Stimulated activated CD8-positive, alpha-beta memory T cell treated with anti-CD3 and anti-CD28 coated beads, Interleukin-4, amount 100 ng/mL, for 24 hours (primary cell): Measurements from ENCODE around the gene TKTL1.
"Not testable (repeated sequence)": the region's sequence is repeated elsewhere in the genome, so short reads cannot be mapped to it uniquely, and the experiment has no call there.

ENCODE experiments used
- DNase-seq: peaks from one replicate; pipeline ENCODE4 v3.0.0-alpha.2; 2020; ENCODE audit warnings: low read depth

TKTL1 gene

GRCh38 chrX:154343620-154344019 is 48.0 kb downstream of the TKTL1 start:
- not testable (repeated sequence) for DNase-seq

- no peak for DNase-seq
These were observed 52.5 kb downstream of the TKTL1 start for GRCh38 chrX:154348114-154348531.

- no peak for DNase-seq
These were observed 53.2 kb downstream of the TKTL1 start for GRCh38 chrX:154348646-154349358.

GRCh38 chrX:154349359-154349935 is 53.9 kb downstream of the TKTL1 start:
- no peak for DNase-seq

DNA sequence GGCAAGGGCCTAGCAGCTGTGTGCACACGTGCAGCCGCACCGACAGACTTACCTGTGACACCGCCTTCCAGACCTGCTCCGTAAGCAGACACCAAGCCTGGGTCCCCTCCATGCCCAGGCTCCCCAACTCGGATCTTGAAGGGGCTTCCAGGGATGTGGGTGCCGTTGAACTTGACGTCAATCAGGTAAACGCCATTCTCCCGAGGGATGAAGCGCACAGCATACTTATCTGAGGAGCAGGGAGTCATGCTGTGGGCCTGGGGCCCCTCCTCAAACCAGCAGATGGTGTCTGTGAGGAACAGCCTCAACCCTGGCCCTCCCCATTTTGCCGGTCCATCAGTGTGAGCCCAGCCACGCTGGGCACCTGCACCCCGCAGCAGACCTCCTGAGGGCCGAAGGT is 54.4 kb downstream of the TKTL1 start:
- DNase-seq = no peak

DNA sequence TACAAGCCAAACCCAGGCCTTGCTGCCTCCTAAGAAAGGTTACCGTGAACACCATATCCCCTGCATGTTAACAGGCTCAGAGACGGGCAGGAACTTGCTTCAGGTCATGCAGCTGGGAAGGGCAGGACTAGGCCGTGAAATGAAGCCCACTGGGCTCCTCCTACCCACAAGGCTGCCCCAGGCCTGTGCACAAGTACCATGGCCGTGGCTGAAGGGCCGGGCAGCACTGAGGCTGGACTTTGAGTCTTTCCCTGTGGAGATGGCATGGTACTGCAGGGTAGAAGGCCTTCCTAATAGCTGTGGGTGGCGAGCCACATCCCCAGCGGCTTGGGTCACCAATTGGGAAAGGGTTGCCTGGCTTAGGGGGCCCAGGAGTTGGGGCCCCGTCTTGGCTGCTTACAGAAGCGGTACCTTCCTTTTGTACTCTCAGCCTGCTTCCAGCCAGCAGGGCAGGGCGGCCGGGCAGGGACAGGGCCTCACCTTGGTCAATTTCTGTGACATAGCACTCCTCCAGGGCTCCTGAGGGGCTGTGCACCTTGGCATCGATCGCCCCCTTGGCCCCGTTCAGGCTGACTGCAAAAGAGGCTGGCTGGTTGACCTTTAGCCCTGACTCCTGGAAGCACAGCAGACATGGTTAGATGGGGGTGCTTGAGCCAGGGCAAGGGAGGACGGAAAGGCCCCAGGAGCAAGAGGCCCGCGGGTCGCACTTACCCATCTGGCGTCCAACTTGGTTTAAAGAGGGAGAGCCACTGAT is 55.0 kb downstream of the TKTL1 start:
- DNase-seq = no peak

DNA sequence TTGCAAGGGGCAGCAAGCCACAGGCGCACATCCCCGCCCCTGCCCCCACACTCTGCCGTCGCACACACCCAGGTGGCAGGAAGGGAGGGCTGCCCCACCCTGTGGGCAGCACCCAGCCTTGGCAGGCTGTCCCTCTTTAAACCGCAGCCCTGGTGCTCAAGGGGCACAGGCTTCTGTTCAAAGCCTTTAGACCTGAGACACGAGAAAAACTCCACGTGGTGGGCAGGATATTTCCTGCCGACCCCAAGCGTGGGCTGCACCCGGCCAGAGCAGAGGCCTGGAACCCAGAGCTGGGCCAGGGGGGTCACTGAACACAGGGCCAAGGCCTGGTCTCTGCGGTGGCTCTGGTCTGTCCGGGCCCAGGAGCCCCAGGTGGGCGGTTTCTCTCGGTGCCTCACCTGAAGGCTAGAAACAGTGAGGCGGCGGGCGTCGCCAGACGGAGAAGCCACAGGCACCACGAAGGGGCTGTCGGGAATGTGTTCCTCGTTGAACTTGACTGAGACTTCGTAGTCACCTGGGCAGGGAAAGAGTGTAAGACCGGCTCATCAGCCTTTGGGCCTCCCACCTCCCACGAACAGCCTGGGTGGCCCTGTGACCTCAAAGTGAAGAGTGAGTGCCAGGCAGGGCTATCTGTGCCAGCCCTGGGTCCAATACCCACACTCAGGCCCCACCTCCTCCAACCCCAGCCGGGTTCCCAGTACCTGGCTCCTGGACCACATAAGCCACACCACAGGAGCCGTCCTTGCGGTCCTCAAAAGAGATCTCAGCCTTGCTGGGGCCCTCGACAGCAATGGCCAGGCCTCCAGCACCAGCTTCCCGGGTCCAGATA is 55.8 kb downstream of the TKTL1 start:
- DNase-seq = no peak

- DNase-seq = no peak
These were observed 56.4 kb downstream of the TKTL1 start for GRCh38 chrX:154352012-154352401.

GRCh38 chrX:154352466-154352865 is 56.9 kb downstream of the TKTL1 start:
- DNase-seq = no peak

GRCh38 chrX:154353172-154353843 is 57.7 kb downstream of the TKTL1 start:
- DNase-seq = no peak

DNA sequence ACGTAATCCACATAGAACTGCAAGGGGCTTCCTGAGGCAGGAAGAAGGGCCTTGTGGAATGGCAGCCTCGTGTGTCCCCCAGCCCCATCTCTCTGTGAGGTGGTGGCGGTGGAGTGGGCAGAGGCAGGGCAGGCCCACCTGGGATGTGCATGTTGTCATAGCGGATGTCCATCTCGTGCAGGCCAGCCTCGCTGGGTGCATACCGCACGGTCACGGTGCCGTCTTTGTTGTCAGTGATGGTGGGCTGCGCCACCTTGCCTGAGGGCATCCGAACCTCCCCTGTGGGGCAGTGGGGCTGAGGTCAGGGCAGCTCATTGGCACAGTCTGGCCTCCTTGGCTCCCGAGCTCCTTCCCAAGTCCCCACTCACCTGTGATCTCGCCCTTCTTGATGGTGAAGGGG is 58.4 kb downstream of the TKTL1 start:
- no peak for DNase-seq

- no peak for DNase-seq
These were observed 58.9 kb downstream of the TKTL1 start for GRCh38 chrX:154354516-154354915.

GRCh38 chrX:154355094-154355775 is 59.6 kb downstream of the TKTL1 start:
- no peak for DNase-seq

GRCh38 chrX:154355776-154356140 is 60.2 kb downstream of the TKTL1 start:
- no peak for DNase-seq

GRCh38 chrX:154356596-154356995 is 61.0 kb downstream of the TKTL1 start:
- no peak for DNase-seq

GRCh38 chrX:154357205-154357604 is 61.6 kb downstream of the TKTL1 start:
- DNase-seq = no peak

GRCh38 chrX:154358011-154358410 is 62.4 kb downstream of the TKTL1 start:
- DNase-seq = no peak

DNA sequence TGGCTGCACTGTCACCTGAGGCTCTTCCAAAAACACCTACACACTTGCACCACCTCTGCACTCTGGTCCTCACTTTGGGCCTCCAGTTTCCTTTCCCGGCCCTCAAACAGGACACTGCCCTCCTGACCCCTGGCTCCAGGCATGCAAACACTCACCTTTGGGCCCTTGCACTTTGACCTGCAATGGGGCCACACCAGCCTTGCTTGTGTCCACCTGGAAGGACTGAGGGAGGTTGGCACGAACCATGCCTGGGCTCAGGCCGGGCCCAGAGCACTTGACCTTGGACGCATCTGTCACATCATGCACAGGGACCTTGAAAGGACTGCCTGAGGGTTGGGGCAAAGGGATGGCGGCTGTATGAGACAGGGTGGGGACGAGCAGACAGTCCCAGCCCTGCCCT is 63.2 kb downstream of the TKTL1 start:
- no peak for DNase-seq

DNA sequence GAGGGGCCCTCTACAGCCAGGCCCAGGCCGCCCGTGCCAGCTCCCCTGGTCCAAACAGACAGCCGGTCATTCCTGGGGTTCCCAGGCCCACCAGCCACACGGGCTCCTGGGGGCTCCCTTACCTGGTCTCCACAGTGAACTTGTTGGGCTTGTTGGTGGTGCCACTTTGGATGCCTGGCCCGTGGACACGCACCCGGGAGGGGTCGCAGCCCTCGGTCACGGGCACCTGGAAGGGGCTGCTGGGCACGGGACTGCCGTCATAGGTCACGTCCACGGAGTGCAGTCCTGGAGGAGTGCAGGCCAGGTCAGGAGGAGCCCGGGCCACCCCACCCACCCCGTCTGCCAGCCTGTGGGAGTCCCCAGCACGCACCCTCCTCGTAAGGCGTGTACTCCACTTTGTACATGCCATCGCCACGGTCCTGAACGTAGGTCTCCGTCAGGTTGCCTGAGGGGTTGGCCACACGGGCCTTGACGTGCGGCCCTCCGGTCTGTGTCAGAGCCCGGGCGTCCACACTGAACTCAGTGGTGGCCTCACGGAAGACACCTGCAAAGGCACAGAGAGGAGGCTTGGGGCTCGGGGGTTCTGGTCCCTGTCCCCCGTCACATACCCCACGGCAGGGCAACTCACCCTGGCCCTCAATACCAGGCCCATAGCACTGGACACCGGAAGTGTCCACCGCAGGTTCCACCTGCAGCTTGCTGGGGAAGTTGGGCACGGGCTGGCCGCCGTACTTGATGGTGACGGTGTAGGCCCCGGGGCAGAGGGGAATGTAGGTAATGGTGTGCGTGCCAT is 64.0 kb downstream of the TKTL1 start:
- DNase-seq = no peak

DNA sequence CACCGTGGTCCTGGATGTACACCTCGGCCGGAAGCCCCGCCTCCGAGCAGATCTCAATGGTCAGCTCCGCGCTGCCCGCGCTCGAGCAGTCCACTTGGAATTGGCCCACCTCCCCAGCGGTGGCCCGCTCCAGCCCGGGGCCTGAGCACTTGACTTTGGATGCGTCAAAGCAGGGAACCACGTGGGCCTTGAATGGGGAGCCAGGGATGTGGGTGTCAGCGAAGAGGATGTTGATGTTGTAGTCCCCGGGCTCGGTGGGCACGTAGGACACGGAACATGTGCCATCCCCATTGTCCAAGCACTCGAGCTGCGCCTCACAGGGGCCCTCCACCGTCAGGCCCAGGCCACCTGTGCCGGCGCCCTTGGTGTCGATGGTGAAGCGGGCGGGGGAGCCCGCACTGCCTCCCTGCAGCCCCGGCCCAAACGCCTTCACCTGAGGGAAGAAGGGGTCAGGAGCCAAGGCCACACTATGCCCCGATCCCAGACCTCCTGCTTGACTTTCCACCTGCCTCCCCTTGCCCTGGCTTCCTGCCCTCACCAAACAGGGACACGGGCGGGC is 64.6 kb downstream of the TKTL1 start:
- no peak for DNase-seq
